SKM-1 (cell line): ENCODE measurements around the gene NRG2.

Experiments used
- DNase-seq: peaks from one replicate; lab custom pipeline; 2025; ENCODE audit not compliant: unreplicated experiment; lab: John Stamatoyannopoulos, UW

The NRG2 gene

GRCh38 chr5:139844472-139845145, 198.5 kb downstream of the NRG2 start:
- peak; percentile 21 for DNase-seq

GRCh38 chr5:139843991-139844390, 199.1 kb downstream of the NRG2 start:
- no peak for DNase-seq

- no peak for DNase-seq
Measured at GRCh38 chr5:139842321-139842720, 200.8 kb downstream of the NRG2 start.

GRCh38 chr5:139841549-139841948, 201.6 kb downstream of the NRG2 start:
- DNase-seq = no peak

GRCh38 chr5:139839918-139840317, 203.2 kb downstream of the NRG2 start:
- DNase-seq = no peak

DNA sequence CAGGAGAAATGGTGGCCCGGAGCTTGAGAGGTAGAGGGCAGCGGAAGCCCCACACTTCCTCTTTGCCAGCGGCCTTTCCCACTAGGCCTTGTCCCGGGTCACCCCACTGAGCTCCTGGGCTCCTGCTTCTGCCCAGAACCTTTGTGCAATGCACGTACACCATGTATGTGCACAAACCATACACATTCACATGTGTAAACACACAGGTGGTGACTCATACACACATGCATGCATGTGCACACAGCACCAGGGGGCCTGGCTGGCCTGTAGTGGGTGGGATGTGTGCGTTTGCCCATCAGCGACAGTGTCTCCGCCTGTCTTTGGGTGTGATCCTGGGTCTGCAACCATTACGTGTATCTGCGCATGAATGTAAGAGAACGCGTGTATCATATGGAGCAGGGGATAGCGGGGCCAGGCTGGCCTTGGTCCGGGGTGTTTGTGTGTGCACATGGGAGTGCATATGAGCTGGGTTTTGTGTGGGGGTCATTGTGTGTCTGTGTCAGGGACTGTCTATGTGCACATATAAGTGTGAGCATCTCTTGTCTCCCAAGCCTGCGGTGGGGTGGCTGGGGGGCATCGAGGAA, 203.8 kb downstream of the NRG2 start:
- DNase-seq = no peak

GRCh38 chr5:139838381-139839197, 204.5 kb downstream of the NRG2 start:
- no peak for DNase-seq

DNA sequence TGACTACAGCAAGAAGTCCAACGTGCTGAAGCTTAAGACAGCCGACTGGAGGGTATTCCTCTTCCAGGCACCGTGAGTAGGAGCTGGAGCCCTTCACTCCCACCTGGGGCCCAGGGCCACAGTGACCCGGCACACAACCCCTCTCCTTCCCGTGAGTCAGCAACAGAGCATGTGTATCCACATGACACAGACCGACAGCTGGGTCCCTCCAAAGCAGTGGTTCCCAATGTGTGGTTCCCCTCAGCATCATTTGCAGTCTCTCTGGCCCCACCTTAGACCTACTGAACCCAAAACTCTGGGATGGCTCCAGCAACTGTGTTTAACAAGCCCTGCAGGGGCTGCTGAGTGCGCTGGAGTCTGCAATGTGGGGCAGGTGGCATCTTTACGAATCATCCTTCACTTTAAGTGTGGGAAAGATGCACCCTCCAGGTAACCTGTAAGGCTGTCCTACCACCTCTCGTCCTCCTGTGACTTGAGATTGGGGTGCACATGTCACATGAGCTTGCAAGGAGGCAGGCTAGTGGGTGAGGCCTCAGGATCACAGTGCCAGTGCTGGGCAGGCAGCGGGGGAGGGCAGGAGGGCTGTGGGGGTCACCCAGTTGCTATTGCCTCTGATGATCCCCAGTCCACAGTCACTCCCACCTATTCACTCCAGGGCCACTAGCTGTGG, 205.3 kb downstream of the NRG2 start:
- DNase-seq = no peak

- no peak for DNase-seq
Measured at GRCh38 chr5:139836469-139837208, 206.5 kb downstream of the NRG2 start.

DNA sequence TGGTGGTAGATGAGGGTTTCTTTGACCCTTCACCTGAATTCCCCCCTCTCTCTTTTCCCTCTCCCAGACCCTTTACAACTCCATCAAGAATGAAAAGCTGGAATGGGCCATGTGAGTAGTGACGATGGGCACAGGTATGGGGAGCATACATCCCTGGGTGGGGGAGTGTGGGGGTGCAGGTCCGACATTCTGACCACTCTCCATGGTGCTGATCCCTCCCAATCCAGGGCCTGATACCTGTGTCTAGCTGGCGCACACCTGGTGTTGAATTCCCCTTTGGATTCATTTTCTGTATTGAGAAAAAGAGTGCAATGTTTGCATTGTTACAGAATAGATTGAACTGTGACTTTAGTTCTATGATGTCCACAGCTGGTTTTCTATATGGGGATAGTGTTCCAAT, 207.4 kb downstream of the NRG2 start:
- DNase-seq = no peak

- no peak for DNase-seq
Measured at GRCh38 chr5:139833525-139833924, 209.6 kb downstream of the NRG2 start.

DNA sequence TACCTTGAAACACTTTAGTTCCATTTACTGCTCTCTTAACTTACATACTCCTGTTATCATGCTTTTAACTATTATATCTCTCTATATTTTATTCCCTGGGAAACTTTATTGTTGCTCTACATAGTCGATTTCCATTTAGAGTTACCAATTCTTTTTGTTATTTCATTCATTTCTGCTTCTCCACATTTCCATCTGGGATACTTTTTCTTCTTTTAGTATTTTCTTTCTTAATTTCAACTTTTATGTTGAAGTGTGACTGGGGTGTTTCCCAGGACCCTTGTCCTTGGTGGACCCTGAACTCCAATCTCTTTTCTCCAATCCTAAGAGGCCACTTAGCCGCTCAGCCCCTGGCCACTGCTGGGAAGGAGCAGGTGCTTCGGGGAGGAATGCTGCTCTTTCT, 211.5 kb downstream of the NRG2 start:
- no peak for DNase-seq

DNA sequence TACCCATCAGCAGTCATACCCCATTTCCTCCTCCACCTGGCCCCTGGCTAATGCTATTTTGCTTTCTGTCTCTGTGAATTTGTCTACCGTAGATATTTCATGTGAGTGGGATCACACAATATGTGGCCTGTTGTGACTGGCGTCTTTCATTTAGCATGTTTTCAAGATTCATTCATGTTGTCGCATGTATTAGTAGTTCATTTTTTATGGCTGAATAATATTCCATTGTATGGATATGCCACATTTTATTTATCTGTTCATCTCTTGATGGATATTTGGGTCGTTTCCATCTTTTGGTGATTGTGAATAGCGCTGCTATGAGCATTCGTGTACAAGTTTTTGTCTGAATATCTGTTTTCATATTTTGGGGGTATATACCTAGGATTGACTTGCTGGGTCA, 213.6 kb downstream of the NRG2 start:
- DNase-seq = no peak

- no peak for DNase-seq
Measured at GRCh38 chr5:139828207-139828895, 214.7 kb downstream of the NRG2 start.

GRCh38 chr5:139825690-139826089, 217.4 kb downstream of the NRG2 start:
- DNase-seq = no peak

DNA sequence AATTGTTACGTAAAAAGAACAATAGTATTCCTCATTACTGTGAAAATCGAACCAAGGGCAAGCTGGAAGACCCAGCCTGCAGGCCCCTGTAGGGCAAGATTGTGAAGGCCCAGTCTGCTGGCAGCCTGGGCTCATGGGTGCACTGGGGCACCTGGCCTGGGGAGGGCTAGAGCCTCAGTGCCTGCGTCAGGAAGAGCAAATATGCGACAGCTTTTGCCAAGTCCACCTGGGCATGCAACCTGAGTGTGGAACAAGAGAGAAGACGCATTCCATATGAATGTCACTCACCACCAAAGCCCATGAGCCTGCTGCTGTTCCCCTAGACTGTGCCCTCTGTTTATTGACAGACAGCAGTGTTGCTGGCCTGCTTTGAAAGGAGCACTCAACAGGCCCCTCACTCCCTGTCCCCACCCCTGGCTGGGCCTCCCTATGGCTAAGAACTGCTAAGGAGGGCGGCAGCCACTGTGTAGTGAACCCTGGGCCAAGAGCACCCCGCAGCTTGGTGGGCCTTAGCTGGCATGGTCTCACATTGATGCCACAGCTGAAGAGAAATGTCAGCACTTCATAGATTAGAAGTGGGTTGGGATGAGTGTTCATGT, 219.2 kb downstream of the NRG2 start:
- no peak for DNase-seq

- DNase-seq = no peak
Measured at GRCh38 chr5:139822553-139823425, 220.3 kb downstream of the NRG2 start.

GRCh38 chr5:139821806-139822552, 221.1 kb downstream of the NRG2 start:
- DNase-seq = no peak
